ENCODE results near the gene CNR2. TPM values are rescaled to one million over a fixed set of nuclear protein-coding genes. Genes with fewer than 3 reads are reported as not detected.

CNR2 gene
- total RNA-seq = not detected in 2 replicates

DNA sequence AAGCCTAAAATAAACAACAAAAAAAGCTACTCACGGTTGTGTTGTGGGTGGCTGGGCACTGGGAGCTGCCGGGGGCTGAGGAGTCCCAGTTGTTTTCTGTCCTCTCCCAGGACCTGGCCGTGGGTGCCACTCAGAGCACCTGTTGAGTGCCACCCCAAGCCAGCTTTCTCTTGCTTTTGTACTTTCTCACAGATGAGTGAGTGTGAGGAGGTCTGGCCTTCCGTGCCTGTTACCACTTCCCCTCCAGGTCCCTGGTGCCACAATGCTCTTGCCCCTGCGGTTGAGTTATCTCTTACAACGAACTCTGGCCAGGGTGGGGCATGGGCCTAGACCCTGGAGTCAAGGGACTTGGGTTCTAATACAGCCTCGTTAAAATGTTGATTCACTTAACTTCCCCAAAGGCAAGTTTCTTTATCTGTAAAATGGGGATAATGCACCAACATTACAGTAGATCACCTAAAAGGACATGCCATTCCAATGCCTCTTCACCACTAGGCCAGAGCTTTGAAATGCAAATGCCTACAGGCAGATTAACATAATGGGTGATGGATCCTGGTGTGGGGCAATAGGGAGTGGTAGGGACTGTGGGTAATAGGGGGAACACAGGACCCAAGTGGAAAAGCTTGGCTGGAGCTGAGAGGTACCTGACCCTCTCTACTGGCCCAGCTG lies at the start of gene CNR2:
Gene CNR2, minus strand, starts transcription at position 151 of the 669 bp plus-strand sequence. CDS start 37,745 bp downstream, outside the sequence.

DNA sequence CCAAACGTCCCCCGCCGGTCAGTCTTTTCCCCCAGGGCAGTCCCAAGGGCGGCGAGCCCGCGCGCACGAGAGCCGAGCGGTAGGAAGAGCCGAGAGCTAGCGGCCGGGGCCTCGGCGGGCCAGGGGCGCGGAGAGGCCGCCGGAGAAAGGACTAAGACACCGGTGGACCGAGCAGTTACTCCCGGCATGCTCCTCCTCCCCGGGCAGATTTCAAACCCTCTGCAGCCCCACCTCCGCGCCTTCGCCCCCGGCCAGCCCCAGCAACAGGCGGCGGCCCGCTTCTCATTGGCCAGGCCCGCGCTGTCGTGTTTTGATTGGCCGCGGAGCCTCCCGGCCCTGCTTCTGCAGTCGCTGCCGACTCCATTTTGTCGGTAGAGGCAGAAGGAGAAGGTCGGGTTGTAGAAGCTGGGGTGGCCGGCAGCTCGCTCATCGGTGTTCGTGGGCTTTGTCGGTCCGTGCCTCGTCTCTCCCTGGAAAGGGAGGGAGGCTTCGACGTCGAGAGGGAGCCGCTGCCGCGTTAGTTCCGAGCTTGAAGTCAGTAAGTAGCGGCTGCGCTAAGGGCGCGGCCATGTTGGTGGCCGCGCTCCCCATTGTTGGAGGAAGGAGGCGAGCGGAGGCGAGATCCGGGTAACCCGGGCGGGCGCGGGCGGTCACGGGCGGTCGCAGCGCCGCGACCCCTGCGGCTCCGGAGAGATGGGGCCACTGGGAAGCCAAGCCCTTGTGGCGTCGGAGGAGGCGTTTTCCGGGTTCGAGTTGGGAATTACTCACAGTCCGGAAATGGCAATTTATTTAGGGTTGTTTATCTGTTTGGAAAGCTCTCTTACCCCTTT lies 46.5 kb upstream of the CNR2 start, which contains the start of gene PNRC2:
Gene PNRC2, plus strand, starts transcription at position 368 of the 830 bp plus-strand sequence. CDS start 1,630 bp downstream, outside the sequence.

DNA sequence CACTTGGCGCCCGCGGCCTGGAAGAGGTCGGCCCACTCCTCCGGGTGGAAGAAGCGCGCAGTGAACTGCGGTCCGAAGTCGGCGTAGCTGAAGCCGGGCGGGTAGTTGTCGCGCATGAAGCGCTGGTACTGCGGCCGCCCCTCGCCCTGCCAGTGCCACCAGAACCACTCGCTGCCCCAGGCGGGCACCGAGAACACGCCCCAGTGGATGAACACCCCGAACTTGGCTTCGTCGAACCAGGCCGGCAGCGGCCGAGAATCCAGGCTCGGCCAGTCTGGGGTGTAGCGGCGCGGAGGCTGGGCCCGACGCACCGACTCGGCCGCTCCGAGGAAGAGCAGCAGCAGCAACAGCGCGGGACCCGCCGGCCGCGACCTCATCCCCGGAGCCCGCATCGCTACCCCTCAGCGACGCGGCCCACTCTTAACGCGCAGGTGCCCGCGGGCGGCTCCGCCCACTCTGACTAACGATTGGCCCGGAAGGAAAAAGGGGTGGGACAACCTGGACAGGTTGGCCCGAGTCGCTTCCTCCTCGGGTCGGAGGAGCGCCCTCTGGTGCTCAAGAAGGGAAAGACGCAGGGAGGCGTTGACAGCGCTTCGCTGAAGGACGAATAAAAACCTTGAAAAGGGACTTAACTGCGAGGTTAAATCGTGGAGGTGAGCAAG lies 45.1 kb downstream of the CNR2 start, which contains the start of gene FUCA1:
Gene FUCA1, minus strand, starts transcription at position 396 of the 662 bp plus-strand sequence. Its CDS starts 4 bp downstream, at position 392.

DNA sequence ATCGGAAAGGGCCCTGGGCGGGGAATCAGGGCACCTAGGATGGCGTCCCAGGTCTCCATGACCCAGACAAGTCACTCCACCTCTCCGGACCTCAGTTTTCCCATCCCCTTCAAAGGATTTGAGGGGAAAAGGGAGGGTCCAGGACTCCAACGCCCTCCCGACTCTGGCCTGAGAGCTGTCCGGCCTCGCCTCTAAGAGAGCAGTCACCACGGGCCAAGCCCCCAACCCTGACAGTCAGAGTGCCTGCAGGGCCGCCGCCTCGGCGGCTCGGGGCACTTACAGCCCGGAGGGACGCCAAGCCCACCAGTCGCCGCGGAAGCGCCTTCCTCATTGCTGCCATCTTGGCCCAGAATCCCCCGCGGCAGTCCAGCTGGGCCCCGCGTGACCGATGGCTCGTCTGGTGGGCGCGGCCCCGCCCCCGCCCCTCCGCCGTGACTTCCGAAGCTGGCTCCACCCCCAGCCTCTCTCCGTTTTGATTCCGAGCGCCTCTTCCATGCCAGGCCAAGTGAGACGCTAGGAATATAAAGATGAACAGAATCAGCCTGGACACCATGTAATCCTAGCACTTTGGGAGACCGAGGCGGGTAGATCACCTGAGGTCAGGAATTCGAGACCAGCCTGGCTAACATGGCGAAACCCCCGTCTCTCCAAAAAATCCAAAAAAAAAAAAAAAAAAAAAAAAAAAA lies 87.9 kb downstream of the CNR2 start, which contains the start of gene HMGCL:
Gene HMGCL, minus strand, starts transcription at position 354 of the 686 bp plus-strand sequence. Its CDS starts 14 bp downstream, at position 340.

Other genes starting within 250 kb of the CNR2 start
- gene RPL11, start 221.6 kb downstream of the CNR2 start, total RNA-seq = 785 and 922 TPM in 2 replicates
- gene ELOA, start 169.9 kb downstream of the CNR2 start, total RNA-seq = 17.5 and 21.7 TPM in 2 replicates
- 44.2 and 62.9 TPM in 2 replicates for gene PITHD1, start 134.9 kb downstream of the CNR2 start, total RNA-seq
- 23.6 and 27.0 TPM in 2 replicates for gene LYPLA2, start 122.2 kb downstream of the CNR2 start, total RNA-seq
- gene GALE, start 112.6 kb downstream of the CNR2 start, total RNA-seq = 36.1 and 52.0 TPM in 2 replicates
- gene HMGCL, start 87.9 kb downstream of the CNR2 start, total RNA-seq = 46.5 and 59.6 TPM in 2 replicates
- gene FUCA1, start 45.1 kb downstream of the CNR2 start, total RNA-seq = 4.3 and 11.1 TPM in 2 replicates
- 123 and 143 TPM in 2 replicates for gene PNRC2, start 46.5 kb upstream of the CNR2 start, total RNA-seq
- 107 and 139 TPM in 2 replicates for gene SRSF10, start 67.0 kb upstream of the CNR2 start, total RNA-seq
- under 0.01 TPM in 1 of 2 replicates, not detected in the other for gene MYOM3, start 198.8 kb upstream of the CNR2 start, total RNA-seq
- gene IL22RA1, start 229.8 kb upstream of the CNR2 start, total RNA-seq = under 0.01 and 0.12 TPM in 2 replicates